ENCODE measurements around the gene HDC. TPM values are rescaled to one million over a fixed set of nuclear protein-coding genes. Genes with fewer than 3 reads are reported as not detected.

HDC gene
- total and polyA plus RNA-seq, 2 experiments from 2014 or later, result not detected

DNA sequence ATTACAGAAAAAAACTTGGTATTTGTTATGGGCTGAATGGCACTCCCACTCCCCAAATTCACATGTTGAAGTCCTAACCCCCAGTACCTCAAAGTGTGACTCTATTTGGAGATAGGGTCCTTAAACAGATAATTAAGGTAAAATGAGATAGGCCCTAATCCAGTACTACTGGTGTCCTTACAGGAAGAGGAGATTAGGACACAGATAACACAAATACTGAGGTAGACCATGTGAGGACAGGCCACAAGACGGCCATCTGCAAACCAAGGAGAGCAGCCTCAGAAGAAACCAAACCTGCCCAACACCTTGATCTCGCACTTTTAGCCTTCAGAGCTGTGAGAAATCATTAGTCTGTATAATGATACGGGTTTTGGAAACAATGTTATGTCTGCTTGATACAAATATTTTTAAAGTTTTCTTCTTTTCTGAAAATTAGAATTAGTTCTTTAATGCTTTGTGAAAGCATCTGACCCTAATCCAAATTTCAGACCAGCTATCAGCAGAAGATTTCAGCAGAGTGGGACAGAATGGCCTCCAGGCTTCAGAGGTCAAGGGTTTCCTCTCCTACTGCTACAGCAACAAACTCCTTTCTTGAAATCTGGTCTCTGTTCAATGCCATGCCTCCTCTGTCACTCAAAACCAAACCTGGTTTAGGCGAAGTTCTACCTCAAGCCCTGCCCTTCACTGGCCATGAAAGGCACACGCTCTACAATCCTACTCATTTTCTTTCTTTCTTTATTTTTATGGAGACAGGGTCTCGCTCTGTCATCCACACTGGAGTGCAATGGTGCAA lies 22.0 kb upstream of the HDC start:
- Histone ChIP-seq H3K27me3 (no peaks in the 10 kb centered on the region), H3K27ac (no peak overlapping the region), H3K4me1 (ENCODE audit: insufficient read depth) (no peaks in the 10 kb centered on the region), H3K36me3 (replicated peaks; ENCODE audit: insufficient read depth, low read depth) (no peaks in the 10 kb centered on the region), H4K20me1 (ENCODE audit: insufficient read depth, poor library complexity, severe bottlenecking) (no peaks in the 10 kb centered on the region), H3K4me3 (no peak overlapping the region), H3K9me2 (replicated peaks; ENCODE audit: insufficient read depth) (peaks cover 3% of the 10 kb centered on the region), H2AFZ (no peak overlapping the region), H3K9me3 (ENCODE audit: low read depth) (no peaks in the 10 kb centered on the region), H3K79me2 (no peaks in the 10 kb centered on the region), H3K4me2 (no peak overlapping the region)
- WGBS (ENCODE audit: low lambda C conversion rate, missing lambda C conversion rate), result 94% methylated on average over 6 of the region's 6 CpGs
- TF ChIP-seq, protein P1, sequence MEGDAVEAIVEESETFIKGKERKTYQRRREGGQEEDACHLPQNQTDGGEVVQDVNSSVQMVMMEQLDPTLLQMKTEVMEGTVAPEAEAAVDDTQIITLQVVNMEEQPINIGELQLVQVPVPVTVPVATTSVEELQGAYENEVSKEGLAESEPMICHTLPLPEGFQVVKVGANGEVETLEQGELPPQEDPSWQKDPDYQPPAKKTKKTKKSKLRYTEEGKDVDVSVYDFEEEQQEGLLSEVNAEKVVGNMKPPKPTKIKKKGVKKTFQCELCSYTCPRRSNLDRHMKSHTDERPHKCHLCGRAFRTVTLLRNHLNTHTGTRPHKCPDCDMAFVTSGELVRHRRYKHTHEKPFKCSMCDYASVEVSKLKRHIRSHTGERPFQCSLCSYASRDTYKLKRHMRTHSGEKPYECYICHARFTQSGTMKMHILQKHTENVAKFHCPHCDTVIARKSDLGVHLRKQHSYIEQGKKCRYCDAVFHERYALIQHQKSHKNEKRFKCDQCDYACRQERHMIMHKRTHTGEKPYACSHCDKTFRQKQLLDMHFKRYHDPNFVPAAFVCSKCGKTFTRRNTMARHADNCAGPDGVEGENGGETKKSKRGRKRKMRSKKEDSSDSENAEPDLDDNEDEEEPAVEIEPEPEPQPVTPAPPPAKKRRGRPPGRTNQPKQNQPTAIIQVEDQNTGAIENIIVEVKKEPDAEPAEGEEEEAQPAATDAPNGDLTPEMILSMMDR (IDR thresholded peaks at IDR 0.05; ENCODE audit: poor library complexity), result no peak
- TF ChIP-seq EZH2phosphoT487 (IDR thresholded peaks at IDR 0.05; ENCODE audit: low read depth, severe bottlenecking, unreplicated experiment) (no peak), EZH2 (IDR thresholded peaks at IDR 0.05; ENCODE audit: borderline replicate concordance) (no peak)
- DNase-seq (ENCODE audit: low spot score), result no peak

DNA sequence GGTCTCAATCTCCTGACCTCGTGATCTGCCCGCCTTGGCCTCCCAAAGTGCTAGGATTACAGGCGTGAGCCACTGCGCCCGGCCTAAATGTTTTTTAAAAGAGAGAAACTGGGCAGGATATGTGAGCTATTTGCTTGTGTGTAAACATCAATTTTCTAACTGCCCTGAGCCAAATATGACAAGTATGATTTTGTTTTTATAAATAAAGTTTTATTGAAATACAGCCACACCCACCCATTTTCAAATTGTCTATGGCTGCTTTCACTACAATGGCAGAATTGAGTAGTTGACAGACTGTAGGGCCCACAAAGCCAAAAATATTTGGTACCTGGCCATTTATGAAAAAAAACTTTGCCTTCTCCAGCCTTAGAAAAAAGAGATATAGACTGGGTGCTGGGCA lies 15.9 kb upstream of the HDC start:
- Histone ChIP-seq H2AFZ (no peak overlapping the region), H3K9me2 (replicated peaks; ENCODE audit: insufficient read depth) (peaks cover 3% of the 10 kb centered on the region), H3K4me3 (no peak overlapping the region), H3K4me2 (no peak overlapping the region), H3K9me3 (ENCODE audit: low read depth) (no peaks in the 10 kb centered on the region), H3K27ac (no peak overlapping the region), H3K27me3 (no peaks in the 10 kb centered on the region), H4K20me1 (ENCODE audit: insufficient read depth, poor library complexity, severe bottlenecking) (no peaks in the 10 kb centered on the region), H3K79me2 (no peaks in the 10 kb centered on the region), H3K36me3 (replicated peaks; ENCODE audit: insufficient read depth, low read depth) (no peaks in the 10 kb centered on the region), H3K4me1 (ENCODE audit: insufficient read depth) (no peaks in the 10 kb centered on the region)
- no peak for DNase-seq (ENCODE audit: low spot score)
- WGBS (ENCODE audit: low lambda C conversion rate, missing lambda C conversion rate), result 83% methylated on average over 5 of the region's 5 CpGs
- TF ChIP-seq EZH2phosphoT487 (IDR thresholded peaks at IDR 0.05; ENCODE audit: low read depth, severe bottlenecking, unreplicated experiment) (no peak), EZH2 (IDR thresholded peaks at IDR 0.05; ENCODE audit: borderline replicate concordance) (no peak)
- TF ChIP-seq, protein P1 (IDR thresholded peaks at IDR 0.05; ENCODE audit: poor library complexity), result no peak

GRCh38 chr15:50280271-50280670 lies 14.7 kb upstream of the HDC start:
- Histone ChIP-seq H2AFZ (no peak overlapping the region), H3K79me2 (no peaks in the 10 kb centered on the region), H3K4me1 (ENCODE audit: insufficient read depth) (no peaks in the 10 kb centered on the region), H3K27ac (no peak overlapping the region), H3K9me3 (ENCODE audit: low read depth) (no peaks in the 10 kb centered on the region), H3K9me2 (replicated peaks; ENCODE audit: insufficient read depth) (peaks cover 3% of the 10 kb centered on the region), H3K4me2 (no peak overlapping the region), H3K4me3 (no peak overlapping the region), H3K27me3 (no peaks in the 10 kb centered on the region), H3K36me3 (replicated peaks; ENCODE audit: insufficient read depth, low read depth) (no peaks in the 10 kb centered on the region), H4K20me1 (ENCODE audit: insufficient read depth, poor library complexity, severe bottlenecking) (no peaks in the 10 kb centered on the region)
- 91% methylated on average over 3 of the region's 3 CpGs for WGBS (ENCODE audit: low lambda C conversion rate, missing lambda C conversion rate)
- TF ChIP-seq, protein P1 (IDR thresholded peaks at IDR 0.05; ENCODE audit: poor library complexity), result no peak
- TF ChIP-seq EZH2 (IDR thresholded peaks at IDR 0.05; ENCODE audit: borderline replicate concordance) (no peak), EZH2phosphoT487 (IDR thresholded peaks at IDR 0.05; ENCODE audit: low read depth, severe bottlenecking, unreplicated experiment) (no peak)
- DNase-seq (ENCODE audit: low spot score), result no peak

Measured in hepatocyte (in vitro differentiated cells).